Right atrium auricular region (tissue), 2 donors: ENCODE data around the gene LRBA. TPM values are rescaled to one million over a fixed set of nuclear protein-coding genes. Genes with fewer than 3 reads are reported as not detected.

Source experiments
- DNase-seq: peaks from one replicate; pipeline ENCODE4 v3.0.0-alpha.2; 2019; ENCODE audit warnings: low spot score
- H3K27ac ChIP-seq, 2 donors: fragments of 200-600 bp; sonication (generic); 1 replicate in 1 of 2; 2 replicates in 1 of 2; pipeline ENCODE4 v1.5.1; 2016 to 2019
- H3K27me3 ChIP-seq, 2 donors: fragments of 200-600 bp; sonication (generic); one replicate each; pipeline versions ENCODE4 v1.5.1 to v1.6.0; 2017 to 2019
- H3K36me3 ChIP-seq: fragments of 200-600 bp; sonication (generic); one replicate; pipeline ENCODE4 v1.5.1; 2016
- H3K4me1 ChIP-seq, 2 donors: fragments of 200-600 bp; sonication (generic); one replicate each; pipeline versions ENCODE4 v1.5.1 to v1.6.0; 2017 to 2019
- H3K4me3 ChIP-seq, 2 donors: fragments of 200-600 bp; sonication (generic); 1 replicate in 1 of 2; 2 replicates in 1 of 2; pipeline ENCODE4 v1.5.1; 2017 to 2019; ENCODE audit warnings: mild to moderate bottlenecking in 1 of 2, moderate library complexity in 1 of 2
- H3K9me3 ChIP-seq, 2 donors: fragments of 200-600 bp; sonication (generic); one replicate each; pipeline ENCODE4 v1.5.1; 2019
- CTCF ChIP-seq, 2 donors: fragments of 200-600 bp; sonication (generic); IDR thresholded peaks; one replicate each; pipeline ENCODE4 v1.5.1; 2019; ENCODE audit warnings: antibody characterized with exemption in 2 of 2
- total RNA-seq, 2 donors: library from RNA; depleted of rRNA; stranded (reverse); fragments of >200 nt; gene quantifications; one replicate each; pipeline ENCODE4 v1.1.0, GENCODE V29; 2016

LRBA gene
- total RNA-seq, 2 donors from 2014 or later: 20.8 to 37.7 TPM

GRCh38 chr4:150609131-150609530 lies 406.0 kb downstream of the LRBA start:
- Histone ChIP-seq H3K4me1 (no peaks in the 10 kb centered on the region), H3K27me3 (no peaks in the 10 kb centered on the region), H3K4me3 (no peak overlapping the region), H3K36me3 (no peaks in the 10 kb centered on the region), H3K9me3 (no peaks in the 10 kb centered on the region), H3K27ac (no peak overlapping the region)
- no peak for DNase-seq
- TF ChIP-seq CTCF (IDR thresholded peaks at IDR 0.05): no peak

GRCh38 chr4:150600812-150601445 lies 414.2 kb downstream of the LRBA start:
- no peak for DNase-seq
- TF ChIP-seq CTCF (IDR thresholded peaks at IDR 0.05): no peak
- no peaks in the 10 kb centered on the region for H3K4me1 ChIP-seq
- H3K27me3 ChIP-seq: no peaks in the 10 kb centered on the region
- no peaks in the 10 kb centered on the region for H3K9me3 ChIP-seq
- no peak overlapping the region for H3K27ac ChIP-seq
- no peak overlapping the region for H3K4me3 ChIP-seq
- peaks cover 6% of the 10 kb centered on the region for H3K36me3 ChIP-seq

- H3K36me3 ChIP-seq: peaks cover 6% of the 10 kb centered on the region
- TF ChIP-seq CTCF (IDR thresholded peaks at IDR 0.05): no peak
- DNase-seq: no peak
- no peaks in the 10 kb centered on the region for H3K9me3 ChIP-seq
- no peaks in the 10 kb centered on the region for H3K27me3 ChIP-seq
- no peak overlapping the region for H3K27ac ChIP-seq
- H3K4me1 ChIP-seq: no peaks in the 10 kb centered on the region
- no peak overlapping the region for H3K4me3 ChIP-seq
These were observed 415.5 kb downstream of the LRBA start for GRCh38 chr4:150599547-150599946.

- Histone ChIP-seq H3K36me3 (peaks cover 6% of the 10 kb centered on the region), H3K4me3 (no peak overlapping the region), H3K4me1 (no peaks in the 10 kb centered on the region), H3K27ac (no peak overlapping the region), H3K27me3 (no peaks in the 10 kb centered on the region), H3K9me3 (no peaks in the 10 kb centered on the region)
- no peak for DNase-seq
- no peak for TF ChIP-seq CTCF (IDR thresholded peaks at IDR 0.05)
These were observed 416.2 kb downstream of the LRBA start for GRCh38 chr4:150598909-150599308.

- Histone ChIP-seq H3K36me3 (peaks cover 6% of the 10 kb centered on the region), H3K9me3 (no peaks in the 10 kb centered on the region), H3K27me3 (no peaks in the 10 kb centered on the region), H3K4me1 (no peaks in the 10 kb centered on the region), H3K27ac (no peak overlapping the region), H3K4me3 (no peak overlapping the region)
- no peak for TF ChIP-seq CTCF (IDR thresholded peaks at IDR 0.05)
- DNase-seq: no peak
These were observed 421.1 kb downstream of the LRBA start for GRCh38 chr4:150593996-150594395.

- no peak for TF ChIP-seq CTCF (IDR thresholded peaks at IDR 0.05)
- Histone ChIP-seq H3K4me1 (no peaks in the 10 kb centered on the region), H3K27ac (no peak overlapping the region), H3K27me3 (no peaks in the 10 kb centered on the region), H3K36me3 (no peaks in the 10 kb centered on the region), H3K9me3 (no peaks in the 10 kb centered on the region), H3K4me3 (no peak overlapping the region)
- DNase-seq: no peak
These were observed 423.2 kb downstream of the LRBA start for GRCh38 chr4:150591904-150592303.
